Neural cell (in vitro differentiated cells): ENCODE measurements around the gene TRAF3. TPM values are rescaled to one million over a fixed set of nuclear protein-coding genes. Genes with fewer than 3 reads are reported as not detected.
"Not testable (repeated sequence)": the region's sequence is repeated elsewhere in the genome, so short reads cannot be mapped to it uniquely, and the experiment has no call there.

ENCODE experiments used
- H2AFZ ChIP-seq: fragments of 200-600, 300-800 bp; sonication (generic), shearing (Covaris generic); 2 replicates; pipeline ENCODE4 v1.6.0; 2014; ENCODE audit warnings: low read depth, mild to moderate bottlenecking, antibody characterized with exemption, low read length, moderate library complexity
- H3F3A ChIP-seq: fragments of 200-600 bp; shearing (Covaris generic); 2 replicates; pipeline ENCODE4 v1.6.1; 2016; ENCODE audit warnings: mild to moderate bottlenecking, moderate library complexity, mixed read lengths, antibody characterized with exemption, low read length; ENCODE audit not compliant: insufficient read depth, poor library complexity, severe bottlenecking
- H3K27ac ChIP-seq: fragments of 200-600, 300-800 bp; sonication (generic), shearing (Covaris generic); 2 replicates; pipeline ENCODE4 v1.5.1; 2014; ENCODE audit warnings: mild to moderate bottlenecking, low read length, moderate library complexity
- H3K27me3 ChIP-seq: fragments of 300-800, 200-600 bp; sonication (generic), shearing (Covaris generic); 2 replicates; pipeline ENCODE4 v1.6.0; 2014; ENCODE audit warnings: mild to moderate bottlenecking, low read depth, low read length, moderate library complexity; ENCODE audit not compliant: insufficient read depth
- H3K36me3 ChIP-seq: fragments of 300-800, 200-600 bp; sonication (generic), shearing (Covaris generic); 2 replicates; pipeline ENCODE4 v1.5.1; 2014; ENCODE audit warnings: mild to moderate bottlenecking, antibody characterized with exemption, low read length, moderate library complexity; ENCODE audit not compliant: insufficient read depth
- H3K4me2 ChIP-seq: fragments of 300-800, 200-600 bp; sonication (generic), shearing (Covaris generic); 2 replicates; pipeline ENCODE4 v1.6.0; 2014; ENCODE audit warnings: mild to moderate bottlenecking, low read length
- H3K4me3 ChIP-seq: fragments of 300-800, 200-600 bp; sonication (generic), shearing (Covaris generic); 2 replicates; pipeline ENCODE4 v1.5.1; 2014; ENCODE audit warnings: mild to moderate bottlenecking, low read length, moderate library complexity
- H3K79me2 ChIP-seq: fragments of 200-600 bp; shearing (Covaris generic); replicated peaks from 2 replicates; pipeline ENCODE4 v1.6.0; 2014; ENCODE audit warnings: mild to moderate bottlenecking, low read length, moderate library complexity; ENCODE audit not compliant: insufficient read depth
- H3K9ac ChIP-seq: fragments of 300-800, 200-600 bp; sonication (generic), shearing (Covaris generic); 2 replicates; pipeline ENCODE4 v1.6.1; 2016; ENCODE audit warnings: mild to moderate bottlenecking, low read length, mixed read lengths
- H3K9me2 ChIP-seq: fragments of 200-600 bp; shearing (Covaris generic); 2 replicates; pipeline ENCODE4 v1.6.1; 2016; ENCODE audit warnings: mild to moderate bottlenecking, low read length, mixed read lengths; ENCODE audit not compliant: insufficient read depth
- H3K9me3 ChIP-seq: fragments of 200-600, 300-800 bp; sonication (generic), shearing (Covaris generic); 2 replicates; pipeline ENCODE4 v1.6.1; 2016; ENCODE audit warnings: mild to moderate bottlenecking, mixed run types, low read length, moderate library complexity, mixed read lengths
- H4K20me1 ChIP-seq: fragments of 200-600 bp; shearing (Covaris generic); 2 replicates; pipeline ENCODE4 v1.6.1; 2016; ENCODE audit warnings: mild to moderate bottlenecking, mixed run types; ENCODE audit not compliant: insufficient read depth
- EP300 ChIP-seq: fragments of 450-650 bp; conservative IDR thresholded peaks from 2 replicates; pipeline ENCODE4 v1.6.1; 2014; ENCODE audit warnings: antibody characterized with exemption, mild to moderate bottlenecking, moderate library complexity; ENCODE audit not compliant: poor library complexity, severe bottlenecking
- EZH2 ChIP-seq: fragments of 200-600, 300-800 bp; shearing (Covaris generic), sonication (generic); IDR thresholded peaks from 2 replicates; pipeline ENCODE4 v1.6.1; 2014; ENCODE audit warnings: antibody characterized with exemption, low read length, borderline replicate concordance, mild to moderate bottlenecking; ENCODE audit not compliant: insufficient read depth, poor library complexity, severe bottlenecking
- MXI1 ChIP-seq: fragments of 450-650 bp; conservative IDR thresholded peaks from 2 replicates; pipeline ENCODE4 v1.6.1; 2014; ENCODE audit warnings: antibody characterized with exemption, mild to moderate bottlenecking; ENCODE audit not compliant: poor library complexity, severe bottlenecking
- POLR2AphosphoS5 ChIP-seq: IDR thresholded peaks from 2 replicates; pipeline ENCODE4 v1.6.1; 2012
- RAD21 ChIP-seq: fragments of 450-650 bp; conservative IDR thresholded peaks from 2 replicates; pipeline ENCODE4 v1.6.1; 2014; ENCODE audit warnings: antibody characterized with exemption, mild to moderate bottlenecking, moderate library complexity
- SMC3 ChIP-seq: fragments of 450-650 bp; conservative IDR thresholded peaks from 2 replicates; pipeline ENCODE4 v1.6.1; 2014; ENCODE audit warnings: antibody characterized with exemption, mild to moderate bottlenecking, moderate library complexity; ENCODE audit not compliant: poor library complexity
- TAF1 ChIP-seq: IDR thresholded peaks from 2 replicates; pipeline ENCODE4 v1.6.1; 2012; ENCODE audit warnings: low read depth
- polyA plus RNA-seq: library from polyadenylated mRNA; depleted of rRNA; stranded (reverse); fragments of >200 nt; gene quantifications from 2 replicates; pipeline ENCODE4 v1.2.3, GENCODE V29; 2014
- TF ChIP-seq, protein P1 (sequence below): fragments of 450-650 bp; IDR thresholded peaks from 2 replicates; pipeline ENCODE4 v1.5.1; 2014; ENCODE audit warnings: antibody characterized with exemption, mild to moderate bottlenecking, moderate library complexity; ENCODE audit not compliant: poor library complexity, severe bottlenecking
- TF ChIP-seq, protein P2 (sequence below): IDR thresholded peaks from 2 replicates; pipeline ENCODE4 v1.6.1; 2012; ENCODE audit warnings: borderline replicate concordance

The TRAF3 gene
- polyA plus RNA-seq, 1 donor from 2014 or later, result 13.3 TPM

DNA sequence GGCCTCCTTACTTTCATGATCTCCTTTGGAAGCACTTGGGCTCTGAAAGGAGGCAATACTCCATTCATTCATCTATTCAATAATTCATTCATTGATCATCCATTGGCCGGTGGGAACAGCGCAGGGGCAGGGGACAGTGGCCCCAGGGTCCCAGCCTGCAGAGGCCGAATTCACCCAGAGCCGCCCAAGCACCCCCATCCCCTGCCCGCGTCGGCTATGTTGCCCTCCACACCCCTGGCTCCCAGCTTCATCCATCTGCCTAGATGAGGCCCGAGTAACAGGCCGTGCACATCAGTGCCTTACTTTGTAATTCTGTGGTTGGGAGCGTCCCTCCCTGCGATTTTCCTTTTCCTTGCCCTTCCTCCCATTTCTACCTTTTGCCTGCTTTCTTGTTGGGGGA lies 148.4 kb downstream of the TRAF3 start:
- Histone ChIP-seq H3K36me3 (no peaks in the 10 kb centered on the region), H3K4me2 (no peak overlapping the region), H3F3A (no peaks in the 10 kb centered on the region), H3K9me3 (peaks cover 4% of the 10 kb centered on the region), H4K20me1 (no peaks in the 10 kb centered on the region), H3K4me3 (no peak overlapping the region), H3K9me2 (no peaks in the 10 kb centered on the region), H3K9ac (no peak overlapping the region), H3K79me2 (no peaks in the 10 kb centered on the region), H3K27me3 (peaks cover 89% of the 10 kb centered on the region), H2AFZ (no peak overlapping the region), H3K27ac (no peak overlapping the region)
- TF ChIP-seq TAF1 (no peak), POLR2AphosphoS5 (no peak), RAD21 (no peak), EZH2 (no peak), SMC3 (no peak), EP300 (no peak), MXI1 (no peak)
- TF ChIP-seq, protein P1, sequence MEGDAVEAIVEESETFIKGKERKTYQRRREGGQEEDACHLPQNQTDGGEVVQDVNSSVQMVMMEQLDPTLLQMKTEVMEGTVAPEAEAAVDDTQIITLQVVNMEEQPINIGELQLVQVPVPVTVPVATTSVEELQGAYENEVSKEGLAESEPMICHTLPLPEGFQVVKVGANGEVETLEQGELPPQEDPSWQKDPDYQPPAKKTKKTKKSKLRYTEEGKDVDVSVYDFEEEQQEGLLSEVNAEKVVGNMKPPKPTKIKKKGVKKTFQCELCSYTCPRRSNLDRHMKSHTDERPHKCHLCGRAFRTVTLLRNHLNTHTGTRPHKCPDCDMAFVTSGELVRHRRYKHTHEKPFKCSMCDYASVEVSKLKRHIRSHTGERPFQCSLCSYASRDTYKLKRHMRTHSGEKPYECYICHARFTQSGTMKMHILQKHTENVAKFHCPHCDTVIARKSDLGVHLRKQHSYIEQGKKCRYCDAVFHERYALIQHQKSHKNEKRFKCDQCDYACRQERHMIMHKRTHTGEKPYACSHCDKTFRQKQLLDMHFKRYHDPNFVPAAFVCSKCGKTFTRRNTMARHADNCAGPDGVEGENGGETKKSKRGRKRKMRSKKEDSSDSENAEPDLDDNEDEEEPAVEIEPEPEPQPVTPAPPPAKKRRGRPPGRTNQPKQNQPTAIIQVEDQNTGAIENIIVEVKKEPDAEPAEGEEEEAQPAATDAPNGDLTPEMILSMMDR, result no peak
- TF ChIP-seq, protein P2, sequence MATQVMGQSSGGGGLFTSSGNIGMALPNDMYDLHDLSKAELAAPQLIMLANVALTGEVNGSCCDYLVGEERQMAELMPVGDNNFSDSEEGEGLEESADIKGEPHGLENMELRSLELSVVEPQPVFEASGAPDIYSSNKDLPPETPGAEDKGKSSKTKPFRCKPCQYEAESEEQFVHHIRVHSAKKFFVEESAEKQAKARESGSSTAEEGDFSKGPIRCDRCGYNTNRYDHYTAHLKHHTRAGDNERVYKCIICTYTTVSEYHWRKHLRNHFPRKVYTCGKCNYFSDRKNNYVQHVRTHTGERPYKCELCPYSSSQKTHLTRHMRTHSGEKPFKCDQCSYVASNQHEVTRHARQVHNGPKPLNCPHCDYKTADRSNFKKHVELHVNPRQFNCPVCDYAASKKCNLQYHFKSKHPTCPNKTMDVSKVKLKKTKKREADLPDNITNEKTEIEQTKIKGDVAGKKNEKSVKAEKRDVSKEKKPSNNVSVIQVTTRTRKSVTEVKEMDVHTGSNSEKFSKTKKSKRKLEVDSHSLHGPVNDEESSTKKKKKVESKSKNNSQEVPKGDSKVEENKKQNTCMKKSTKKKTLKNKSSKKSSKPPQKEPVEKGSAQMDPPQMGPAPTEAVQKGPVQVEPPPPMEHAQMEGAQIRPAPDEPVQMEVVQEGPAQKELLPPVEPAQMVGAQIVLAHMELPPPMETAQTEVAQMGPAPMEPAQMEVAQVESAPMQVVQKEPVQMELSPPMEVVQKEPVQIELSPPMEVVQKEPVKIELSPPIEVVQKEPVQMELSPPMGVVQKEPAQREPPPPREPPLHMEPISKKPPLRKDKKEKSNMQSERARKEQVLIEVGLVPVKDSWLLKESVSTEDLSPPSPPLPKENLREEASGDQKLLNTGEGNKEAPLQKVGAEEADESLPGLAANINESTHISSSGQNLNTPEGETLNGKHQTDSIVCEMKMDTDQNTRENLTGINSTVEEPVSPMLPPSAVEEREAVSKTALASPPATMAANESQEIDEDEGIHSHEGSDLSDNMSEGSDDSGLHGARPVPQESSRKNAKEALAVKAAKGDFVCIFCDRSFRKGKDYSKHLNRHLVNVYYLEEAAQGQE, result no peak

GRCh38 chr14:102926104-102926503 lies 148.9 kb downstream of the TRAF3 start:
- H3K36me3 ChIP-seq, result no peaks in the 10 kb centered on the region
- no peaks in the 10 kb centered on the region for H4K20me1 ChIP-seq
- H3K79me2 ChIP-seq, result no peaks in the 10 kb centered on the region
- H3K27ac ChIP-seq, result no peak overlapping the region
- H3F3A ChIP-seq, result no peaks in the 10 kb centered on the region
- H3K9me2 ChIP-seq, result no peaks in the 10 kb centered on the region
- no peak overlapping the region for H2AFZ ChIP-seq
- TF ChIP-seq EP300 (no peak), SMC3 (no peak), EZH2 (no peak), POLR2AphosphoS5 (no peak), RAD21 (no peak)
- TF ChIP-seq, protein P1, result no peak
- TF ChIP-seq, protein P2, result no peak
- no peak overlapping the region for H3K4me2 ChIP-seq
- no peak overlapping the region for H3K4me3 ChIP-seq
- H3K9me3 ChIP-seq, result no peaks in the 10 kb centered on the region
- no peak overlapping the region for H3K9ac ChIP-seq
- H3K27me3 ChIP-seq, result peaks cover 89% of the 10 kb centered on the region

DNA sequence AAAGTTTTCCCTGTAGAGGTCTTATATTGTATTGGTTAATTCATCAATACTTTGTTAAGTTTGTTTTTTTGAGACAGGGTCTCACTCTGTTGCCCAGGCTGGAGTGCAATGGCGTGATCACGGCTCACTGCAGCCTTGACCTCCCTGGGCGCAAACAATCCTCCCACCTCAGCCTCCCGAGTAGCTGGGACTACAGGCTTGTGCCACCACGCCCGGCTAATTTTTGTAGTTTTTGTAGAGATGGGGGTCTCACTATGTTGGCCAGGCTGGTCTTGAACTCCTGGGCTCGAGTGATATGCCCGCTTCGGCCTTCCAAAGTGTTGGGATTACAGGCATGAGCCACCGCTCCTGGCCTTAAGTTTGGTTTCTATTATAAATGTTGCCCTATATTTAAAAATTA lies 149.6 kb downstream of the TRAF3 start:
- not testable (repeated sequence) for H3K27ac ChIP-seq, H3K79me2 ChIP-seq
- H3K27me3 ChIP-seq, result peaks cover 90% of the 10 kb centered on the region

More for the DNA sequence above, 149.6 kb downstream of the TRAF3 start:
- H4K20me1 ChIP-seq, H3K4me3 ChIP-seq, H3K36me3 ChIP-seq, H3K9me2 ChIP-seq, H3K4me2 ChIP-seq, H3K9ac ChIP-seq, H3K9me3 ChIP-seq, H3F3A ChIP-seq, H2AFZ ChIP-seq: not testable (repeated sequence)
